ENCODE measurements around the gene RPTOR.

RPTOR gene

GRCh38 chr17:80779961-80780380 is 235.3 kb downstream of the RPTOR start:
- Histone ChIP-seq H2AFZ (ENCODE audit: low read depth, low read length) (no peak overlapping the region), H3K9ac (ENCODE audit: low read depth, low read length) (peak overlapping the region; percentile 42; the same call in 1 of the 2 replicates), H3K36me3 (ENCODE audit: insufficient read depth, low read length) (peaks cover 24% of the 10 kb centered on the region), H3K9me3 (ENCODE audit: insufficient read depth, low read length, severe bottlenecking) (no peaks in the 10 kb centered on the region), H3K4me1 (ENCODE audit: insufficient read depth, low read length) (peaks cover 70% of the 10 kb centered on the region), H3K4me3 (ENCODE audit: low read depth in 1 of 2, low read length in 2 of 2) (no peak overlapping the region), H3K27me3 (ENCODE audit: insufficient read depth, low read length, poor library complexity) (no peaks in the 10 kb centered on the region), H3K4me2 (ENCODE audit: insufficient read depth, low read length) (peak overlapping the region; percentile 35; the same call in 1 of the 2 replicates), H4K20me1 (ENCODE audit: insufficient read depth, low read length) (no peaks in the 10 kb centered on the region), H3K79me2 (ENCODE audit: insufficient read depth, low read length) (peaks cover 38% of the 10 kb centered on the region), H3K27ac (ENCODE audit: low read length) (peak overlapping the region; percentile 86)
- TF ChIP-seq EZH2 (IDR thresholded peaks at IDR 0.05; ENCODE audit: borderline replicate concordance, low read depth, low read length, severe bottlenecking) (no peak), CTCF (IDR thresholded peaks at IDR 0.05; ENCODE audit: borderline replicate concordance, extremely low read depth, low read length, poor library complexity, severe bottlenecking) (no peak)
- DNase-seq (no peak), ATAC-seq (ENCODE audit: insufficient read depth, low read depth) (no peak)

GRCh38 chr17:80780381-80781198 is 236.0 kb downstream of the RPTOR start:
- Histone ChIP-seq H3K79me2 (ENCODE audit: insufficient read depth, low read length) (peaks cover 44% of the 10 kb centered on the region), H3K27ac (ENCODE audit: low read length) (peak overlapping the region; percentile 86), H4K20me1 (ENCODE audit: insufficient read depth, low read length) (no peaks in the 10 kb centered on the region), H3K36me3 (ENCODE audit: insufficient read depth, low read length) (peaks cover 24% of the 10 kb centered on the region), H2AFZ (ENCODE audit: low read depth, low read length) (no peak overlapping the region), H3K9ac (ENCODE audit: low read depth, low read length) (peak overlapping the region; percentile 42), H3K27me3 (ENCODE audit: insufficient read depth, low read length, poor library complexity) (no peaks in the 10 kb centered on the region), H3K4me1 (ENCODE audit: insufficient read depth, low read length) (peaks cover 64% of the 10 kb centered on the region), H3K4me3 (ENCODE audit: low read depth in 1 of 2, low read length in 2 of 2) (no peak overlapping the region), H3K9me3 (ENCODE audit: insufficient read depth, low read length, severe bottlenecking) (no peaks in the 10 kb centered on the region), H3K4me2 (ENCODE audit: insufficient read depth, low read length) (peak overlapping the region; percentile 35; the same call in 1 of the 2 replicates)
- DNase-seq (peak; percentile 66), ATAC-seq (ENCODE audit: insufficient read depth, low read depth) (peak; percentile 66)
- TF ChIP-seq CTCF (IDR thresholded peaks at IDR 0.05; ENCODE audit: borderline replicate concordance, extremely low read depth, low read length, poor library complexity, severe bottlenecking) = no peak
- no peak for TF ChIP-seq EZH2 (IDR thresholded peaks at IDR 0.05; ENCODE audit: borderline replicate concordance, low read depth, low read length, severe bottlenecking)

- DNase-seq (peak; percentile 28), ATAC-seq (ENCODE audit: insufficient read depth, low read depth) (no peak)
- Histone ChIP-seq H4K20me1 (ENCODE audit: insufficient read depth, low read length) (no peaks in the 10 kb centered on the region), H3K36me3 (ENCODE audit: insufficient read depth, low read length) (peaks cover 24% of the 10 kb centered on the region), H3K79me2 (ENCODE audit: insufficient read depth, low read length) (peaks cover 48% of the 10 kb centered on the region), H2AFZ (ENCODE audit: low read depth, low read length) (no peak overlapping the region), H3K4me2 (ENCODE audit: insufficient read depth, low read length) (peak overlapping the region; percentile 35; the same call in 1 of the 2 replicates), H3K4me3 (ENCODE audit: low read depth in 1 of 2, low read length in 2 of 2) (no peak overlapping the region), H3K9me3 (ENCODE audit: insufficient read depth, low read length, severe bottlenecking) (no peaks in the 10 kb centered on the region), H3K4me1 (ENCODE audit: insufficient read depth, low read length) (peaks cover 59% of the 10 kb centered on the region), H3K9ac (ENCODE audit: low read depth, low read length) (peak overlapping the region; percentile 42), H3K27me3 (ENCODE audit: insufficient read depth, low read length, poor library complexity) (no peaks in the 10 kb centered on the region), H3K27ac (ENCODE audit: low read length) (peak overlapping the region; percentile 86)
- TF ChIP-seq CTCF (IDR thresholded peaks at IDR 0.05; ENCODE audit: borderline replicate concordance, extremely low read depth, low read length, poor library complexity, severe bottlenecking) = no peak
- no peak for TF ChIP-seq EZH2 (IDR thresholded peaks at IDR 0.05; ENCODE audit: borderline replicate concordance, low read depth, low read length, severe bottlenecking)
Observed at GRCh38 chr17:80781211-80781610, 236.6 kb downstream of the RPTOR start.
